Urinary bladder (tissue), 4 donors: ENCODE results near the gene ATP6V0C. TPM values are rescaled to one million over a fixed set of nuclear protein-coding genes. Genes with fewer than 3 reads are reported as not detected.
"Not testable (repeated sequence)": the region's sequence is repeated elsewhere in the genome, so short reads cannot be mapped to it uniquely, and the experiment has no call there.

ENCODE experiments used
- DNase-seq: peaks from one replicate; pipeline ENCODE4 v3.0.0-alpha.2; 2015; ENCODE audit errors: extremely low spot score
- H3K27ac ChIP-seq: one replicate; pipeline ENCODE4 v1.5.1; 2013; ENCODE audit warnings: low read depth, mild to moderate bottlenecking, moderate library complexity
- H3K36me3 ChIP-seq: one replicate; pipeline ENCODE4 v1.6.1; 2013; ENCODE audit warnings: mild to moderate bottlenecking, moderate library complexity; ENCODE audit not compliant: insufficient read depth
- H3K4me1 ChIP-seq: one replicate; pipeline ENCODE4 v1.6.1; 2013; ENCODE audit warnings: mild to moderate bottlenecking, moderate library complexity; ENCODE audit not compliant: insufficient read depth
- H3K4me3 ChIP-seq: one replicate; pipeline ENCODE4 v1.5.1; 2013; ENCODE audit warnings: low read depth, low read length
- WGBS: extraction: QIAGEN DNeasy Blood & Tissue Kit; methylation state at CpG from one replicate; pipeline ENCODE4 v1.1.7; 2013; 5-methylcytosine and 5-hydroxymethylcytosine counted together
- polyA plus RNA-seq: library from polyadenylated mRNA; stranded (reverse); fragments of 200-250 nt; gene quantifications from one replicate; pipeline ENCODE4 v1.2.3, GENCODE V29; 2013
- small RNA-seq: library from RNA; depleted of rRNA; stranded (forward); fragments of <200 nt; gene quantifications from one replicate; pipeline ENCODE3, GENCODE V24; 2014
- total RNA-seq: library from RNA; depleted of rRNA; stranded (reverse); fragments of >200 nt; gene quantifications from one replicate; pipeline ENCODE4 v1.2.3, GENCODE V29; 2014
- donor health status: healthy with polysubstance abuse.
- donor health status: healthy.

The ATP6V0C gene
- total and polyA plus RNA-seq, 2 donors, result 15.0 to 193 TPM

- no CpG with 5 or more reads among the region's 6 CpGs for WGBS
- H3K36me3 ChIP-seq, DNase-seq, H3K4me3 ChIP-seq, H3K27ac ChIP-seq, H3K4me1 ChIP-seq: not testable (repeated sequence)
These were observed 53.8 kb downstream of the ATP6V0C start for GRCh38 chr16:2567506-2567905.

DNA sequence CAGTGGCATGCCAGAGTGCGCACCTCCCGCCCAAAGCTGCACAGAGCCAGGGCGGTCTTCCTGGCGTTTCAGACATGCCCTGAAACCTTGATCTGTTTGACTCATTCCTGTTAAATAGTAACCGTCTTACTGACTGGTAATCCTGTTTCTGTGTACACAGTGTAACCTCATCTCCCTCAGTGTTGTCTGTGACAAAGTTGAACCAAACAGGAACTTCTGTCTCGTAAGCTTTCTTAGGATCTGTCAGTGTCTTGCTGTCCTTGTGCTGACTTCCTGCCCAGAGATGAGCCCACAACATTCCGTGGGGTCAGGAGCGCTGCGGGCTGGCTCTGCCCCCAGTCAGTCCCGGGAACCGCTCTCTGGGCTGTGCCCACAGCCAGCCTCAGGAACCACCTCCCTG lies 54.8 kb downstream of the ATP6V0C start:
- DNase-seq, H3K4me3 ChIP-seq, H3K4me1 ChIP-seq, H3K36me3 ChIP-seq, H3K27ac ChIP-seq: not testable (repeated sequence)
- no CpG with 5 or more reads among the region's 11 CpGs for WGBS

Small RNAs within 50 kb of the gene (small RNA-seq; reads per million reads assigned to genes)
- gene AC093525.1 (not detected), gene MIR3178 (0.09 reads per million), gene MIR6768 (not detected)

Other genes starting within 250 kb of the ATP6V0C start
- gene RNPS1, start 245.8 kb upstream of the ATP6V0C start, total RNA-seq, result 47.5 TPM
- gene RNPS1, start 245.8 kb upstream of the ATP6V0C start, polyA plus RNA-seq, result 188 TPM
- gene ABCA3, start 173.2 kb upstream of the ATP6V0C start, total RNA-seq, result 5.5 TPM
- 8.3 TPM for gene ABCA3, start 173.2 kb upstream of the ATP6V0C start, polyA plus RNA-seq
- 9.6 TPM for gene CCNF, start 84.5 kb upstream of the ATP6V0C start, total RNA-seq
- gene CCNF, start 84.5 kb upstream of the ATP6V0C start, polyA plus RNA-seq, result 2.2 TPM
- gene TEDC2, start 53.8 kb upstream of the ATP6V0C start, total RNA-seq, result 2.4 TPM
- 1.1 TPM for gene TEDC2, start 53.8 kb upstream of the ATP6V0C start, polyA plus RNA-seq
- gene NTN3, start 42.7 kb upstream of the ATP6V0C start, total RNA-seq, result 5.2 TPM
- 0.19 TPM for gene NTN3, start 42.7 kb upstream of the ATP6V0C start, polyA plus RNA-seq
- gene TBC1D24, start 38.8 kb upstream of the ATP6V0C start, total RNA-seq, result 11.2 TPM
- 5.8 TPM for gene TBC1D24, start 38.8 kb upstream of the ATP6V0C start, polyA plus RNA-seq
- 16.4 TPM for gene AMDHD2, start 6.4 kb downstream of the ATP6V0C start, total RNA-seq
- gene AMDHD2, start 6.4 kb downstream of the ATP6V0C start, polyA plus RNA-seq, result 40.2 TPM
- gene CEMP1, start 17.5 kb downstream of the ATP6V0C start, total RNA-seq, result not detected
- 0.85 TPM for gene CEMP1, start 17.5 kb downstream of the ATP6V0C start, polyA plus RNA-seq
- gene PDPK1, start 24.1 kb downstream of the ATP6V0C start, total RNA-seq, result 20.0 TPM
- 26.0 TPM for gene PDPK1, start 24.1 kb downstream of the ATP6V0C start, polyA plus RNA-seq
- 13.7 TPM for gene KCTD5, start 168.6 kb downstream of the ATP6V0C start, total RNA-seq
- 18.4 TPM for gene KCTD5, start 168.6 kb downstream of the ATP6V0C start, polyA plus RNA-seq
- gene PRSS27, start 206.3 kb downstream of the ATP6V0C start, total RNA-seq, result 0.85 TPM
- 2.5 TPM for gene PRSS27, start 206.3 kb downstream of the ATP6V0C start, polyA plus RNA-seq
- 115 TPM for gene SRRM2, start 238.7 kb downstream of the ATP6V0C start, total RNA-seq
- gene SRRM2, start 238.7 kb downstream of the ATP6V0C start, polyA plus RNA-seq, result 481 TPM